GM21390 (cell line): Measurements from ENCODE around the gene STK40.

Experiments
- ATAC-seq: cut with Tn5 transposase; IDR thresholded peaks from one replicate; pipeline ENCODE4 v1.9.1; 2021; ENCODE audit not compliant: unreplicated experiment

STK40 gene

GRCh38 chr1:36321119-36321951 is 64.4 kb downstream of the STK40 start:
- ATAC-seq = no peak

DNA sequence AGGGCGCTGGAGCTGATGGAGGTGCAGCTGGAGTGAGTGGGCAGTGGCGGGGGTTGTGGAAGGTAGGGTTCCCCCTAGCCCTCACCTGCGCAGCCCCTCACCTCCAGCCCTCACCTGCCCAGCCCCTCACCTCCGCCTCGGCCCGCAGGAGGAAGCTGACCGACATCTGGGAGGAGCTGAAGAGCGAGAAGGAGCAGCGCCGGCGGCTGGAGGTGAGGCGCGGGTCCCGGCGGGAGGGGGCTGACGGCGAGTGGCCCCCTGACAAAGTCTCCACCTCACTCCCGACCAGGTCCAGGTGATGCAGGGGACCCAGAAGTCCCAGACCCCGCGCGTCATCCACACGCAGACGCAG is 65.0 kb downstream of the STK40 start:
- no peak for ATAC-seq

DNA sequence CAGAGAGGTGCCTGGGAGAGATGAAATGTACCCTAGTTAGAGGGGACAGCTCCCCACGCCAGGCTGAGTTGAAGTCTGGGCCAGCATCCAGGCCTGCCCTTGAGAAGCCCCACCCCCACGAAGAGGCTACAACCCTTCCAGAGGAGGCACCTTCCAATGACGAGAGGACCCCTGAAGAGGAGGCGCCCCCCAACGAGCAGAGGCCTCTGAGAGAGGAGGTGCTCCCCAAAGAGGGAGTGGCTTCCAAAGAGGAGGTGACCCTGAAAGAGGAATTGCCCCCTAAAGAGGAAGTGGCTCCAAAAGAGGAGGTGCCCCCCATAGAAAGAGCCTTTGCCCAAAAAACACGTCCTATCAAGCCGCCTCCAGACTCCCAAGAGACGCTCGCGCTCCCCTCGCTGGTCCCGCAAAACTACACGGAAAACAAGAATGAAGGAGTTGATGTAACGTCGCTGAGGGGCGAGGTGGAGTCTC is 65.4 kb downstream of the STK40 start:
- ATAC-seq = no peak

- ATAC-seq = no peak
These were observed 76.3 kb downstream of the STK40 start for GRCh38 chr1:36309397-36309796.

DNA sequence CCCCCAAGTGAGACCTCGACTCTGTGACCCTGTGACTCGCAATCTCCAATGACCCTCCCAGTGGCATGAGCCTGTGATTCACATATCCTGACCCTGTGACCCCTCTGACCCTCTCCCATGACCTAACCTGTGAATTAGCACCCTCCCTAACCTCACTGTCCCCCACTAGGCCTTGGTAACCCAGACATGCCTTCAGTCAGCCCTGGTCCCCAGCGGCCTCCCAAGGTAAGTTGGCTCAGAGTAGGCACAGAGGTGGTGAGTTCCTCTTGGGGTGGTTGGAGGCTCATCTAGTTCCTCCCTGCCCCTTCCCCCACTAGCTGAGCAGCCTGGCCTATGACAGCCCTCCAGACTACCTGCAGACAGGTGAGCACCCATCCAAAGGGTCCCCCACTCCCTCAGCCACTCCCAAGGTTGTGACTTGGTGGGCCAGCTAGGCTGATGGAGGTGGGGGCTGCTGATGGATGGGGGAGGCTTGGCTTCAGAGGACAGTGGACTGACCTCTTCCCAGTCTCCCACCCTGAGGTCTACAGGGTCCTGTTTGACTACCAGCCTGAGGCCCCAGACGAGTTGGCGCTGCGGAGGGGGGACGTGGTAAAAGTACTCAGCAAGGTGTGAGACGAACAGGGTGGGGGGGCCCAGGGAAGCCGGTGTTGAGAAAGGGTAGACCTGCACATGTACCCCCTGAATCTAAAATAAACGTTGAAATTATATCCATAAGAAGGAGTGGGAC is 78.0 kb downstream of the STK40 start:
- no peak for ATAC-seq

- peak; percentile 97 for ATAC-seq
These were observed 78.7 kb downstream of the STK40 start for GRCh38 chr1:36306902-36307456.

- peak; percentile 35 for ATAC-seq
These were observed 79.4 kb downstream of the STK40 start, which contains the start of gene SH3D21 for GRCh38 chr1:36306210-36306901. SH3D21 (plus strand) TSS chr1:36306368; CDS start chr1:36306421, 53 bp downstream.

DNA sequence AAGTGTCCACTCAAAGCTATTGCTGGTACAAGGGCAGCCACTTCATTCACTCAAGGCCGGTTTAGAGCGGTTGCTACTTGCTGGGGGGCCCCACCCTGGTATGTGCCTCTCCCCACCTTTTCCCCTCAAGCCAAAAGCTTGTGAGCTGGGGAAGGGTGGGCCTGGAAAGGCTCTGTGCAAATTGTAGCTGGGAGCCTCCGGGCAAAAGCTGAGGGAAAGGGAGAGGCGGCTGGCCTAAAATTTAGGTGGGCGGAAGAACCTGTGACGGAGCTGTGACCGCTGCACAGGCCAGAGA is 79.9 kb downstream of the STK40 start:
- ATAC-seq = no peak

DNA sequence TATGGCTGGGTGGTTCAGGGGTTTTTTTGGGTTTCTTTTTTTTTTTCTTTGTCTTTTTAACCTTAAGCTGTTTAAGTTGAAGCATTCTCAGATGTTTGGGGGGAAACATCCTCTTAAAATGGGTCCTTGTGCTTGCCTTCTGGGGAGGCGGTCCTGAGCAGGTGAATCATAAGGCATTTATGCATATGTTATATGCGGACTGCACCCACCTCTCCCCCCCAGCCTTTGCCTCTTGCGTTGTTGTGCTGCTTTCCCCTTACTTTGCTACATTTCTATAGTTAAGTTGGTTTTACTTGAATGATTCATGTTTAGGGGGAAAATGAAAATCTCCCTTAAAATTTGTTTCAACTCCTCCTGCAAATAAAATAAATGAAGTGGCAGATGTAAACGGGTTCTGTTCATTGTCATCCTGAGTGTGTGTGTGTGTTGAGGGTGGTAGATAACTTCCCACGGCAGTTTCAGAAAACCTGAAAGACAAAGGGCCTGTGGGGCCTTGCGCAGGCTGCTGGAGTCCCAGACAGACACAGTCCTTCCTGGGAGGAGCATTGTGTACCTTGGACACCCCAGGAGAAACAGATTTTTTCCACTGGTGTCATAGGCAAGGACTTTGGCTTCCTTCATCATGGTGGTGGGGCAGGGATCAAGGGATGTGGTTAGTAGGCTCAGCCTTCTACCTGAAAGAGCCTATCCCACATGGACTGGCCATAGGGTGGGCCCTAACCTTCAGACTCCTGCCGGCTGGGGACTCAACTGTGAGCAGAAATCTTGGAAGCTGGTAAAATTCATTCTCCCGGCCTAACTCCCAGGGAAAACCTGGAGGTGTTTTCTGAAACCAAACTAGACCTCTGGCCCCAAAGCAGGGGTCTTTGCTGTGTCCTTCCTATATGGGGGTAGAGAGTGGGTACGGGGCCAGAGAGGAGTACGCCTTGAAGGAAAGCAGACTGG is 80.5 kb downstream of the STK40 start:
- no peak for ATAC-seq

GRCh38 chr1:36304521-36304920 is 81.2 kb downstream of the STK40 start:
- ATAC-seq = no peak

- ATAC-seq = no peak
These were observed 81.9 kb downstream of the STK40 start for GRCh38 chr1:36303650-36304360.

- ATAC-seq = no peak
These were observed 82.5 kb downstream of the STK40 start for GRCh38 chr1:36303244-36303643.

DNA sequence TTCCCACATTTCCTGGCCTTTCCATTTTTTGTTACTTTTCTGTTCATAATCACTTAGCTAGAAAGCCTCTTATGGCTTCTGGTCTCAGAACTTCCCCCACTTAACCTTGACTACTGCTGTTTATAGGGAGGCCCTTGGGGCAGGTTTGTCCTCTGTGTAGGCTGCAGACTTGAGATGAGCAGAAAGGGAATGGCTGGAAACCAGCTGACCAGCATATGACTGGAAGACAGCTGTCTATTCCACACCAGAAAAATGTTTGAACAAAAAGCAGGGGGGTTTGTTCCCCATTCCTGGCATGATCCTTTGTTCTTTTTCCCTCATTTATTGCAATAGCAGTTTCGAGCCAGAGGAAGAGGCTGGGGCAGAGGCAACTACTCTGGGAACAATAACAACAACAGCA is 84.5 kb downstream of the STK40 start:
- no peak for ATAC-seq

DNA sequence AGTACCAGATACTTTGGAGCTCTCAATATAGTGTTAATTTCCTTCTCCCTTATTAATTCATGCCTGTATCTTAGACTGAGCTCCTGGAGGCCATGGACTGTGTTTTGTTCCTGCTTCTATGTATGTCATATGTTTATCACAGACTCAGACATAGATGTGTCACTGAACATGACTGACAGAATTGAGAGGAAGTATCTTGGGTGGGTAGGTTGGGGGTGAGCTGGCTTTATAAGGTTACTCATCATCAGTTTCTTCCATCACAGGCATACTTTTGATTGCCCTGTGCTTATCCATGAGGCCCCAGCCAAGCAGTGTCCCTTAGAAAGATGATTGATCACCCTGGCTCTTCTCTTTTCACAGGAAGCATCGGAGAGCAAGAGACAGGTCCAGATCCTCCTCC is 85.2 kb downstream of the STK40 start:
- no peak for ATAC-seq

DNA sequence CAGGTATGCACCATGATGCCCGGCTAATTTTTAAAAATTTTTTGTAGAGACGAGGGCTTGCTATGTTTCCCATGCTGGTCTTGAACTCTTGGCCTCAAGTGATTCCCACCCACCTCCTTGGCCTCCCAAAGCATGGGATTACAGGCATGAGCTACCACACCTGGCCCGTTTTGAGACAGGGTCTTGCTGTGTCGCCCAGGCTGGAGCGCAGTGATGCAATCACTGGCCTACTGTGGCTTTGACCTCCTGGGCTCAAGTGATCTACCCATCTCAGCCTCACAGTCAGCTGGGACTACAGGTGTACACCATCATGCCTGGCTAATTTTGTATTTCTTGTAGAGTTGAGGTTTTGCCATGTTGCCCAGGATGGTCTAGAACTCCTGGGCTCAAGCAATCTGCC is 87.1 kb downstream of the STK40 start:
- no peak for ATAC-seq

GRCh38 chr1:36297062-36297461 is 88.7 kb downstream of the STK40 start:
- no peak for ATAC-seq

GRCh38 chr1:36295390-36295789 is 90.3 kb downstream of the STK40 start:
- no peak for ATAC-seq
